ENCODE results near the gene INSIG1.

Gene INSIG1

DNA sequence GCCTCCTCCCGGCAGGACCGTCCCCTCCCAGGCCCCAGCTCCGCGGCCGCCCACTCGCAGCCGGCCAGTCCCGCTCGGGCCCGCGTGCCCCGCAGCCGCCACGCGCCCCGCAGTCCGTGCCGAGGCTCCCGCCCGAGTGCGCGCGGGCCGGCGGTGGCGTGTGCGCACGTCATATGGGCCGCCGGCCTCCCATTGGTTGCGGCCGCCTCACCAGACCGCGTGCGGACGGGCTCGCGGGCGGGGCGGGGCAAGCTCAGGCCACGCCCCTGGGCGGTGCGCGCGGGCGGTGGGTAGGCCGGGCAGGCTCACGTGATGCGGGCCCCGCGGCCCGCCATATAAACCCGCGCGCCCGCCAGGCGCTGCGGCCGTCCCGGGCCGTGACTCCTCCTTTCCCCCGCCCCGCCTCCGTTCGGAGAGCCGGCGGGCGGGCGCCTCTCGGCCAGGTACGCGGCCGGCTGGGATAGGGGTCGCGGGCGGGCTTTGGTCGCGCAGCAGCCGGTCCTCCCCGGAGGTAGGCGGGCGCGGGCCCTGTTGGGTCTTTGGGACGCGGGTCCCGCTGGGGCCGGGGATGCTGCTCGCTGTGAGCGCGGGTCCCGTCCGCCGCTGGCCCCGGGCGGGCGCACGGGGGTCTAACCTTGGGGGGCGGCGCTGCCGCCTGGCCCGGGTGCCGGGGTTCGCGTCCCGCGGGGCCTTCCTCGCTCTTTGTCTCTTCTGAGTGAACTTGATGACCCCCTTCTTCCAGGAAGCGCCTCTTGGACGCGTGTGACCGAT is at the start of gene INSIG1:
TSS of gene INSIG1 (plus strand) at position 362 of the 771 bp plus-strand sequence. CDS start at position 770, 408 bp downstream.
- peak; percentile 63 to 75 for DNase-seq

DNA sequence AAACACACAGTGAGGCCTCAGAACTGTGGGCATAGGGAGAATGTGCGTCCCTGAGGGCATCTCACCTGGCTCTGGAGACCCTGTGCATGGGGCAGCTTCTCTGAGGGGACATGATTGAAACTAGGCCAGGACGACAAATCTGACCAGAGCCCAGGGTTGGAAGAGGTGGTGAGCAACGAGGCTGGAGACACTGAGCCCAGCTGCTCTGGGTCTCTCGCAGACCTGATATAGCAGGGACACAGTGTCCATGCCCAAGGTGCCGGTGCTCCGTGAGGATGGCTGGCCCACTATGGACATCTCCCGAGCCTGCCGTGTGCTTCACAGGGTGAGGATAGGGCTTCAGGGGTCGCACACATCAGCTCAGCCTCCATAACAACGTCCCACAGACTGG is 49.3 kb upstream of the INSIG1 start:
- DNase-seq: no peak

DNA sequence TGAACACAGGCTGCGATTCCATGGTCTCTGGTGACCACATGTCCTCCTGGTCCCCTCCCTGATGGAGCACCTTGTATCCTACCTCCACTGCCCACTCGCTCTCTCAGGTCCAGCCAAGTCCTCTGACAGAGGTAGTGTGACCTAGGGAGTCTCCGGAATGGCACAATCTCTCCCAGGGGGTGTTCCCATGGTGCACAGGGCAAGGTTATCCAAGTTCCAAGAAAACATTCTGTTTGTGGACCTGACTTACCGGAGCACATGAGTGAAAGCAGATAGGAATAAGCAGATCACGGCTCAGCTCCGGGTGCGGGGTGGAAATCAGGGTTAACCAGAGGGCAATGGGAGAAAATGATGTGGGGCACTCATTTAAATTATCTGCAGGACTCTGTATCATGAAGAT is 45.8 kb upstream of the INSIG1 start:
- no peak for DNase-seq

DNA sequence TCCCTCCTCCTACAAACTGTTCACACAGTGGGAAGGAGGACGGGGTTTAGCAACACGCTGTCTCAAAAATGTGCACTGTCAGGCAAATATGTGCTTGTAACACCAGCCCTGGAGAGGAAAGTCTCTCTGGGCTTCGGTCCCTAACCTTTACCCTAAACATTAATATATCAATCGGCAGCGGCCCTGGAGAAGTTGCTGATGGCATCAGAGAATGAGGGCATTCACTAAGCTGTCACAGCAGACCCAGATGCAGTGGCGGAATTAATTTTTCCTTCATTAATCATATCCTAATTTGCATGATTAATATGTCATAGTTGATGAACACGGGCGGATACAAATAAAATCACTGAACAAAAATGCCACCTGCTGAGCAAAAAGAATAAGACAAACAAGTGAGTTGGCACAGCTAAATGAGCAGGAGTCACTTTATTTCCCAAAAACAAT is 45.2 kb upstream of the INSIG1 start:
- DNase-seq: no peak

DNA sequence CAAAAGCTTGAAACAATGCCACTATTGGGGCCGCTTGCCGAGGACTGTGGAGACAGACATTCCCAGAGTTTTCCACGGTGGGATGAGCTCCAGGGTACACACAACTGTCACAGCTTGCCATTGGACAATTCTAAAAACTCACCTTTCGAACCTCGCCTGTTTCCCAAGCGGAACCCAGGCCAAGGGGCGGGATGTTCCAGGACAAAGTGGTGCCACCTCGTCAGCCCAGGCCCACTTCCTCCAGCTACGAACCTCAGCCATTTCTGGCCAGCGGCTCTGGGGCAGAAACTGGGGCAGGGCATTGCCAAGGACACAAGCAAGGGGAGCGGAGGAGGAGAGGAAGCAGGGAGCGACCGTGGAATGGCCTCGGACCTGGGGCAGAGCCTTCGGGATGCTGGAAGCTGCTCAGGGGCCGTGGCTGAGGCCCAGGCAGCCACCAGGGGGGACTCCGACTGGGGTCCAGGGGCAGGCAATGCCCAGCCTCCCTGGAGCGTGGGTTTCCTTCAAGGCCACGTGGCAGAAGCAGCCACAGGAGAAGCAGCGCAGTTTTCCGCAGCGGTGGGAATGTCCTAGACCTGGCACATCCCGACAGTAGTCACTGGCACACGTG is 44.7 kb upstream of the INSIG1 start:
- DNase-seq: no peak

DNA sequence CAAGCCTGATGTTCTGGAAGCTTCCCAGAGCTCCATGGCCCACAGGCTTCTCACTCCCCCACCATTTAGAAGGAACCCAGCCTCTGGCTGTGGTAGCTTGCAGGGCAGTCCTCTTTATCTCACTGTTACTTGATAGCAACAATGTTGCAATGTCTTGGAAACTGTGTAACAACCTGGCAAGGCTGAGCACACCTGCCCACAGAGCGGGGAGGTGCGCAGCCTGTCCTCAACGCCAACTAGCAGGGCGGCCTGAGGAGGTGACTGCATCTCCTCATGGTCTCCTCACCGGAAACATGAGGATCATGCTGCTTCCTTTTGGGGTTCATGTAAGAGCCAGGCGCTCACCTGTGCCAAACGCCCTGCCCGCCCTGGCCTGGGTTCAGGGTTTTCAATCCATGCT is 43.7 kb upstream of the INSIG1 start:
- DNase-seq: no peak

DNA sequence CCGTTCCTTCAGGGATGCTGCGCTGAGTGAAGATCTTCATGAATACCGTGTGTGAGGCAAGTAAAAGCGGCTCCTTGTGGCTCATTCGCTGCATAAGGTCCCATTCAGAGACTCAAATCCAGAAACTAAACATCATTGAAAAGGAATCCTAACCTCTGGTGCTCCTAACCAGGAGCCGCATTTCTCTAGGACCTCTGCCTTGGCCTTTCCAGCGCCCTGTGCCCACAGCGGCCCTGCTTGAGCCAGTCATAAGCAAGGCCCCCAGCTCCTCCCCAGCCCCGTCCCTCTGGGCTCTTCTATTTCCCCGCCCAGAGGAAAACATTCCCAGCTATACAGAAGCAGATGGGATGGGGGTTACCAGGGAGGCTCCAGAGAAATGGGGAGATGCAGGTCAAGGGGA is 42.6 kb upstream of the INSIG1 start:
- DNase-seq: no peak

DNA sequence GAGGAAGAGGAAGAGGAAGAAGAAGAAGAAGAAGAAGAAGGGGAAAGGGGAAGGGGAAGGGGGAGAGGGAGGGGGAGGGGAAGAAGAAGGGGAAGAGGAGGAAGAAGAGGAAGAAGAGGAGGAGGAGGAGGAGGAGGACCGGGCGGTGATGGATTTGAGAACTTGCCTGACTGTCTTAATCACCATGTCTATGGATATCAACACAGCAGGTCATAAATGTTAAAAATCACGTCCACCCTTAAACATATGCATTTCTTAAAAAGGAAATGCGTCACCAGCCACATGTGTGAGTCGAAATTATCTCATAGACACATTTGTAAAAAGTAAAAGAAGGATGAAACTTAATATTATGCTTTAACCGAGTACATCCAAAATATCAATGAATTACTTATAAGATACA is 42.1 kb upstream of the INSIG1 start:
- no peak for DNase-seq

DNA sequence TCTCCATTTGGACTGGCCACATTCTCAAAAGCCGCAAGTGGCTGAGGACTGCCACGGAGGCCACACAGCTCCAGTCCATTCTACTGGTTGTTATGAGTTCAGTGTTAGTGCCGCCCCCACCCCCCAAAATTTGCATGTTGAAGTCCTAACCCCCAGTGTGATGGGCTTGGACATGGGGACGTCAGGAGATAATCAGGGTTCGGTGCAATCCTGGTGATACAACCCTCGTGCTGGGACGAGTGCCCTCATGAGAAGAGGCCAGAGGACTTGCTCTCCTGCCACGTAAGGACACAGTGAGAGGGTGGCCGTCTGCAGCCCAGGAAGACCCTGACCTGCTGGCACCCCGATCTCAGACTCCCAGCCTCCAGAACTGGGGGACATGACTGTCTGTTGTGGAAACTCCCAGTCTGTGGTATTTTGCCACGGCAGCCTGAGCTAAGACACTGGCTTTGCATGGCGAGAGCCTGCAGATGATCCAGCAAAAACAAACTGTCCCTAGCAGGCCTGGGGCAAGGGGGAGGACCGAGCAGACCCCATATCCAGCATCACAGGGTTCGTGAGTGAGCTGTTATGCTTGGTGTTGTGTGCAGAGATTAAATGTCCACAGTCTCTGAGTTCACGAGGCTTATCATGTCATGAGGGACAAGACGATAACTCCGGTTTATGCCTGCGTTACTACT is 41.5 kb upstream of the INSIG1 start:
- DNase-seq: no peak

DNA sequence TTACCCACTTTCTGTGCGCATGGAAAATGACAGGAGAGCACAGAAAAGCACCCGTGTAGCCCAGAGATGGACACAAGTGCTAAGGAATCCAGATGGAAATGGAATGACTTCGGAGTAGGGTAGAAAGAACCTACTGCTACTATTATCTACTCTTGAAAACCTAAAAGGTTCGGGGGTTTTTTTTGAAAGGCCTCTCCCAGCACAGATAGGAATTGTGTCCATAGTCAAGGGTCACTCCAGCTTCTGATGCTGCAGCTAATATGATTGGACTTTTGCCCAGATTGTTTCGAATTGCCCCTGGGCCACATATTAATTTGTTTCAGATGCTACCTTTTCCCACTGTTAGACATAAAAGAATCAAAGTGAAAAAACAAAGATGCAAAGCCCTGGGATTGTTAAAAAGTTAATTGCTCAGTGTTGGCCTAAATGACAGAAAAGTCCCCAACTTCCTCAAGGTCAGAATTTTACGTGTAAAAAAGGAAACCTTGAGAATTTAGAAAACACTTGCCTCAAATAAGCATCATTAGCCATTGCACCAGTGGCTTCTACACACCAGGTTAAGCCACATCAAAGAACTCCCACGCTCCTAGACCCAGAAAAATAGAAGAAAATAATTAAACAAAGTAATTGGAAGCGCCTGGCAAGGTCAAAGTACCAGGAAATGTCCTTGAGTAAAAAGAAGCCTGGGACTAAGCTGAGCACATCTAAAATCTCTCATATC is 40.8 kb upstream of the INSIG1 start:
- no peak for DNase-seq

DNA sequence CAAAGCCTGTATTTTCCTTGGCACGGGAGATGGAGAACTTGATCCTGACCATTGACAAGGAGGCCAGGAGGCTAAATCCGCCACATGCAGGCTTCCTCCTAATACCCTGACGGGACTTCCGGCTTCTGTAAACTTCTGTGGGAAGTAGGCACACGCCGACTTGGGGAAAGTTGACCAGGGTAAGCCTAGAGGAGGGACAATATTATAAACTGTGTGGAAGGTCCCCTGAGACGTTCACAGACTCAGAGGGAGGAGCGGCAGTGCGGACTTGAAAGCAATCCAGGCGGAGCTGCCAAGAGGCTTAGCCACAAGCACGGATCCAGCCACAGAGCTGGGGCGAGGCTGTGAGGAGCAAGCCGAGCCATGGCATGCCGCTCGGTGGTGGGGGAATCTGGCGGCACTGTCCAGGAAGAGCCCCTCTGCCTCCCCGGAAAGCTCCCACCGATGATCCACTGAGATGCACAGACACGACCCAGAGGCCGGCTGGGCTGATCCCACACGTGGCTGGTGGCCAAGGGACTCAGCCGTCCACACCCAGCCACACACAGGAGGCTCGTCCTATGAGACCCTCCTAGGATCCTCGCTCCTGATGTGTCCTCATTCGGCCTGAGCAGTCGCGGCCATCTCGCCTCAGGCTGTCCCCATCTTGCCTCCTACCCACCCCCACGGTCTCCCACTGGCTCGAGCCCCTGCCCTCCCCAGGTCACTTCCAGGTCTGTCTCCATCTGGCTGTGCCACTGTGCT is 40.0 kb upstream of the INSIG1 start:
- DNase-seq: no peak

DNA sequence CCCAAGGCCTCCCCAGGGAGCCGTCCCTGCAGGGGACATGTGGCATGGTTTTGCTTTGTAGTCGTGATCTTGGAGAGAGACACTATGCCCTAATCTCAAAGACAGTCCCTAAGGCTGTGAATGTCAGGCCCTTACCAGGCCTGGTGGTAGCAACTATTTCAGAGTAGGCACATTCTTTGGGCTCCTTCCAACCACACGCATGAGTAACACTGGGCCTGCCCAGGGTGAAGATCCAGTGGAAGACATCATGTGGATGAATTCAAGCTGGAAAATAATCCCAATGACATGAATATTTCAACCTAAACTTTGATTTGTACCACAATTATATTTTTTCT is 39.5 kb upstream of the INSIG1 start:
- no peak for DNase-seq

DNA sequence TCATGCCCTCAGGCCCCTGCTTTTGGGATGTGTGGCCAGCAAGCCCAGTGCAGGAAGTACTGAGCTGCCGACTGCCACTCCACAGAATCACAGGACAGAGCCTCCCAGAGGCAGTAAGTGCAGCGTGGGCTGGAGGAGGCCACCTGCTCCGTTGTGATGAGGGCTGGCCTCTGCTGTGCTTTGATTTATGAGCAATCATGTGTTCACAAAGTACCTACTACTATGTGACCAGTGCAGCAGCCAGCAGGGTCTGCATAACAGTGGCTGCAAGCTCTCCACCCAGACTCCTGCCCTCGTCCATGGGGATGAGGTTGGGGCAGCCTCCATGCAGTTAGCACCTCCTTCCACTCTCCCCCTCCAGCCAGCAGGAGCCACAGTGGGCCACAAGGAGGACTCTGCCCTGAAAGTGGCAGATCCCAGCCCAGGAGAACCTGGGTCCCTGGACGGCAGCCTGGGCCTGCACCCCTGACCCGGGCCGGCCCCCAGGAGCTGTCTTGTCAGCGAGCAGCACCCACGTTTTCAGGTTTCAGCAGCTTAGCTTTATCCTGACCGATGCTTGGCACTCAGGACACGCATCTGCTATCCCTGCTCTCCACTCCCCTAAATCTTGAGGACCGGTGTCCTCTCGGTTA is 37.7 kb upstream of the INSIG1 start:
- DNase-seq: no peak

DNA sequence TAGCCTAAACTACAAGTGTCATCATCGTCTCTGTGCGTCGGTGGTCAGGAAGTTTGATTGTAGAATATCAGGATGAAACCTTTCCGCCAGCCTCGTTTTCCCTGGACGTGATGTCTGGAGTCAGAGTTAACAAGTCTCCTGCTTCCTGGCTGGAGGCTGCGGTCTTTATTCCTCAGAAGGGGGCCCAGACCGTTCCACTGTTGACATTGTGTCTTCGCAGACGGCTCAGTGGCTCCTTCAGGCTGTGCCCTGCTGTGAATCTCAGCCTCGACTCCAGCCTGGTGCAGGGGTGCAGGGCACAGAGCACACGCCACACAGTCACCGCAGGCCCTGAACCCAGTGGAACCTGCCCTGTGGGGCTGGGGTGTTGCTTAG is 37.2 kb upstream of the INSIG1 start:
- no peak for DNase-seq

DNA sequence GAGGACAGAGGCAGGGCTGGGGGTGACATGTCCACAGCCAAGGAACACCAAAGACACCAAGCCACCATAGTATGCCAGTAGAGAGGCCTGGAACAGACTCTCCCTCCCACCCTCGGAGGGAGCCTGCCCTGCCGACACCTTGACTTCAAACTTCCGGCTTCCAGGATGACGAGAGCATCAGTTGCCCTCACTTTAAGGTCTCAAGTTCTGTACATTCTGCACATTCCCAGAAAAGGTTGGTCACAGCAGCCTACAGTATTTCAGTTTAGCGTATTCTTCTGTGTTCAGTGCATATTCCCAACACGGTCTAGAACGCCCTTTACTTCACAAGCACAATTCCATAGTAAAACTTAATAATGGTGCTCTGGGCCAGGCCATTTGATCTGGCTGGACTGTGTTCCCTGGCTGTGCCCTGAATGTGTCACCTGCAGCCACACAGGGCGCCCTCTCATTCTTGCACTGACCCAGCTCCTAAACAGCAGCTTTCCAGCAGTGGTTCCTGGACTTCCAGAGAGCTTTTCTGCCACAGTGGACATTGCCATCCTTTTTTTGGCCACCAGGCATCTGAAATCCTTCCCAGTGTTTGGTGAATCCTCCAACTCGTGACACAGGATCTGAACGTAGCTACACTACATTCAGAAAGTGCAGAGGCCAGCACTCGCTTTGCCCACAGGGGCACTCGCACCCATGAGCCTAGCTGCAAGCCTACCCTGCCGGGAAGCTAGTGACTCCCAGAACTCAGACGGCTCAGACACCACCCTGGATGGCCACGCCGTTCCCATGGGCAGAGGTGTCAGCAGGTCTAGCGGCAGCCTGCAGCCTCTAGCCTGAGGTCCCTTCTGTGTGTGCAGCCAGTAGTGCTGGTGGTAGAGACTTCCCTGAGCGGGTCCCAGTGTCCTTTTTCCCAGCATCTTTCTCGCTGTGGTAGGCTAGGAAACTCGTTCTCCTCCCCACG is 36.4 kb upstream of the INSIG1 start:
- no peak for DNase-seq

DNA sequence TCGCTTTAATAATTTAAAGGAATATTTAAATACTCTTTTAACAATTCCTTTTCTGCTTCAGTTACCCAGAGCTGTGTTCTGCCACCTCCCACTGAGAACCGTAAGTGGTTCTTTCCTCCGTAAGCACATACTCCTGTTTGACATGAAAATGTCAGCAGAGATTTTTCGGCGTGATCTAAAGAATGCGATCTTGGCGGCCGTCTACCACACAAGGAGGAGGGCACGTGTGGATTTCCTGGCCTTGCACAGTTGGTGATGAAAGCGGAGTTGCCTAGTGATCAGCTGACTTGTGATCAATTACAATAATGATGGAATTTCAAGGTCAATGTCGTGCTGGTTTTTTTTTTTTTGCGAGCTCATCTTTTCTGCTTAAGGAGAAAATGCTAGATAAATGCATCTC is 35.6 kb upstream of the INSIG1 start:
- no peak for DNase-seq

DNA sequence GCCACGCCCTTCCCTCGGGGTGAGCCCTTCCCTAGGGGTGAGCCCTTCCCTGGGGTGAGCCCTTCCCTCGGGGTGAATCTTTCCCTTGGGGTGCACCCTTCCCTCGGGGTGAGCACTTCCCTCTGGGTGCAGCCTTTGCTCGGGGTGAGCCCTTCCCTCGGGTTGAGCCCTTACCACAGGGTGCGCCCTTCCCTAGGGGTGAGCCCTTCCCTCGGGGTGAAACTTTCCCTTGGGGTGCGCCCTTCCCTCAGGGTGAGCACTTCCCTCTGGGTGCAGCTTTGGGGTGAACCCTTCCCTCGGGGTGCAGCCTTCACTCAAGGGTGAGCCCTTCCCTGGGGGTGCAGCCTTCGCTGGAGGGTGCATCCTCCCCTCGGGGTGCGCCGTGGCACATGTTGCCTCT is 34.6 kb upstream of the INSIG1 start:
- no peak for DNase-seq

DNA sequence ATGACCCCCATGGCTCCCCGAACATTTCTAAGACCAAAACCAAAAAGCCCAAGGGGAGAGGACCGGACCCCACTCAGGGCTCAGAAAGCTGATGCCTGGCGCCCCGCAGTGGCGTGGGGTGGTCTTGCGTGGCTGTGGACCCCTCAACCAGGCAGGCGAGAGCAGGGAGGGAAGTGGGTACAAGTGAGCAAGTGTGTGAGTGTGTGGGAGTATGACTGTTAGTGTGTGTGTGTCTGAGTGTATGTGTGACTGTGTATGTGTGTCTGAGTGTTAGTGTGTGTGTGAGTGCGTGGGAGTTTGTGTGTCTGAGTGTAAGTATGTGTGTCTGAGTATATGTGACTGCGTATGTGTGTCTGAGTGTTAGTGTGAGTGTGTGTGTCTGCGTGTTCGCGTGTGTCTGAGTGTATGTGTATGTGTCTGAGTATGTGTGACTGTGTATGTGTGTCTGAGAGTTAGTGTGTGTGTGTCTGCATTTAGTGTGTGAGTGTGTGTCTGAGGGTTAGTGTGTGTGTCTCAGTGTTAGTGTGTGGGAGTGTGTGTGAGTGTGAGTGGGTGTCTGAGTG is 34.0 kb upstream of the INSIG1 start:
- no peak for DNase-seq

DNA sequence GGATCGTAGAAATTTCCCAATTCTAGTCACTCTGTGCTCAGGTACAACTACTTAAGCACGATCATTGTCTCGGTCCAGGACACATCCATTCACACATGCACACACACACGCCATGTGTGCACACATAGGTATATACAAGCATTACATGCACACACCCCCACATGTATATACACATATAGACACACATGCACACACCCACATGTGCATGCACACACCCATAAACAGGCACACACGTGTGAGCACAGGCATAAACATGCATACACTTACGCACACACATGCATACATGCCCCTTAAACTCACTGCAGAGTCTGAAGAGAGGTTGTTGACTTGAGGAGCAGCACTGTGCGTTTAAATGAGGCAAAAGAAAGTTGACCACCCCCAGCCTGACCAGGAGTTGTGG is 32.5 kb upstream of the INSIG1 start:
- no peak for DNase-seq

DNA sequence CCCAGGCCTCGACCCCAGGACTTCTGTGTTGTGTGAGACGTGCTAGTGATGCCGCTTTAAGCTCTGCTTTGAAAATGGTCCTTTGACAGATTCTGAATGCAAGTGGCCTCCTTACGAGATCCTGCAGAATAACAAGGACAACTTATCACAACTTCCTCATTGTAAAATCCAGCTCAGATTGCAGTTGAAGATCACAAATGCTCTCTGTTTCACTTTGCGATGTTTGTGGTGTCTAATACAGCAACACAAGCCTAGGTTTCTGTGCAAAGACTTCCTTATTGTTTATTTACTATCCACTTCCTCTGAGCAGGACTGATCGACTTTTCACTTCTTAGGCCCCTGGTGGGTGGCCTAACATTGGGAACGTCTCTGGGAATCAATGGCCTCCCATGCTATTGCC is 31.7 kb upstream of the INSIG1 start:
- no peak for DNase-seq

DNA sequence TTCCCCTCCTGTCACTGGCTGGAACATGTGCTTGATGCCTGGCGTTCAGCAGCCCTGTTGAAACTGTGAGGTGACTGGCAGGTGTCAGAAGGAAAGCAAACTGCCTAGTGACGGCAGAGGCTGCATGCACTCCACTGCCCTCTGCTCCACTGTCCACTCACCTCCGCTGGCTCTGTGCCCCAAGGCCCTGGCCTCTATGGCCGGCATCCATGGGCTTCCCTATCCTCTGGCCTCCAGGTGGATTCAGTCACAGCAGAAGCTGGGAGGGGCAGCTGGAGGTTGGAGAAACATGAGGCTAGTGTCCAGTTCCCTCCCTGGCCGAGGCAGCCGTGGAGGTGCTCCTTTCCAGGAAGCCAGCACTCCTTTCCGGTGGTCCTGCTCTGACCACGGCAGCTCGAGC is 31.2 kb upstream of the INSIG1 start:
- DNase-seq: no peak
